ENCODE data around the gene PIAS4.

DNA sequence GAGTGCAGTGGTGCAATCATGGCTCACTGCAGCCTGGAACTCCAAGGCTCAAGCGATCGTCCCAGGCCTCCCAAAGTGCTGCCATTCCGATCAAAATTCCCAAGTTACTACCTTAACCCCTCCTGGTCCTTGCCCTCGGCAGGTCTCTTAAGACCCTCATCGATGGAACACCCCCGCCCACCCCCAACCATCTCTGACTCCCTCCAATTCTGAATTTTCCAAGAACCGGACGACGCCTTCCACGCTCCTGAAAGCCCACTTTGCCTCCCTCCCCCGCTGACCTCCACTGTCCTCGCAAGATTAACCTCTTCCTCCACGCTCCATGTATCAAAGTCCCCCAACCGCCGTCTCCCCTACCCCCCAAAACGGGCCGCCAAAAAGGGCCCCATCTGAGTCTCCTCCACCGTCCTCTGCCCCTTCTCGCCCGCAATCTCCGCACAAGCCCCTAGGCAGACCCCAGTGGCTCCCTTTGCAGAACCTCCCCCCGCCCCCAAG lies 37.2 kb upstream of the PIAS4 start:
- TF ChIP-seq ZNF274 (IDR thresholded peaks at IDR 0.05; ENCODE audit: low read depth, low read length): no peak
- no peak for TF ChIP-seq YY1 (IDR thresholded peaks at IDR 0.05; ENCODE audit: insufficient read depth, insufficient read length)
- no peak for TF ChIP-seq SUZ12 (IDR thresholded peaks at IDR 0.05; ENCODE audit: extremely low read depth, insufficient read depth, insufficient read length)

Measured in NT2/D1 (cell line).